A549 (cell line): ENCODE measurements around the gene PHC2. TPM values are rescaled to one million over a fixed set of nuclear protein-coding genes. Genes with fewer than 3 reads are reported as not detected.

Source experiments
- ATAC-seq, 2 experiments: fragments of 200-7000 bp in 1 of 2; fragments of >200 bp in 1 of 2; cut with Nextera tagmentation in 1 of 2; cut with Tn5 transposase in 1 of 2; 3 replicates each; pipeline versions ENCODE4 v1.8.0 to v1.9.1; 2018 to 2020; ENCODE audit warnings: mild to moderate bottlenecking in 1 of 2, moderate library complexity in 1 of 2
- CTCF ChIA-PET: fragments of 300-600 bp; sonication (Branson Sonifier 250); formaldehyde crosslinking; extraction: SDS; loops from one replicate; lab custom pipeline; 2021; ENCODE audit warnings: antibody characterized with exemption, inconsistent platforms; lab: Yijun Ruan, JAX
- POLR2A ChIA-PET: fragments of 350-600 bp; formaldehyde crosslinking; extraction: SDS; loops from one replicate; lab custom pipeline; 2021; ENCODE audit warnings: antibody characterized with exemption, inconsistent platforms; lab: Yijun Ruan, JAX
- DNase-seq, 2 experiments: peaks; one replicate each; pipeline versions ENCODE4 v3.0.0 to v3.0.0-alpha.2; 2011 to 2016; ENCODE audit warnings: low read depth in 1 of 2, low spot score in 1 of 2
- FAIRE-seq: peaks from 2 replicates; lab custom pipeline; 2011; peaks lifted over from hg19 to GRCh38; lab: Jason Lieb, UNC
- H3K27ac ChIP-seq, 2 experiments: fragments of >200 bp; sonication (Bioruptor Twin); formaldehyde crosslinking; 3 replicates each; pipeline ENCODE4 v1.5.1; 2016 to 2017
- H3K4me1 ChIP-seq: fragments of >200 bp; sonication (Bioruptor Twin); formaldehyde crosslinking; 3 replicates; pipeline ENCODE4 v1.6.1; 2016
- H3K4me2 ChIP-seq: fragments of >200 bp; sonication (Bioruptor Twin); formaldehyde crosslinking; 3 replicates; pipeline ENCODE4 v1.6.1; 2016
- H3K4me3 ChIP-seq: fragments of >200 bp; sonication (Bioruptor Twin); formaldehyde crosslinking; 3 replicates; pipeline ENCODE4 v1.5.1; 2016
- H3K9me3 ChIP-seq: fragments of >200 bp; sonication (Bioruptor Twin); formaldehyde crosslinking; 3 replicates; pipeline ENCODE4 v1.6.1; 2016
- BHLHE40 ChIP-seq: IDR thresholded peaks from 2 replicates; pipeline ENCODE4 v1.6.1; 2012; ENCODE audit warnings: low read depth, low read length, inconsistent platforms
- CBX2 ChIP-seq: fragments of 200-600 bp; sonication (generic); IDR thresholded peaks from 2 replicates; pipeline ENCODE4 v1.6.1; 2016; ENCODE audit warnings: low read depth, mild to moderate bottlenecking, borderline replicate concordance
- CHD4 ChIP-seq: fragments of 200-600 bp; sonication (generic); IDR thresholded peaks from 2 replicates; pipeline ENCODE4 v1.6.1; 2016; ENCODE audit warnings: antibody characterized with exemption, mild to moderate bottlenecking, borderline replicate concordance
- EHF ChIP-seq: fragments of 250-450 bp; sonication (Bioruptor Pico); IDR thresholded peaks from 2 replicates; pipeline ENCODE4 v1.5.0; 2020; ENCODE audit warnings: mild to moderate bottlenecking
- EHMT2 ChIP-seq: fragments of 200-600 bp; sonication (generic); IDR thresholded peaks from 2 replicates; pipeline ENCODE4 v1.6.1; 2016; ENCODE audit warnings: antibody characterized with exemption, low read depth, mild to moderate bottlenecking, moderate library complexity
- EP300 ChIP-seq, 2 experiments: fragments of >200 bp; sonication (Bioruptor Twin); formaldehyde crosslinking; IDR thresholded peaks; 2 replicates in 1 of 2; 3 replicates in 1 of 2; pipeline ENCODE4 v1.6.1; 2016 to 2017
- FOSB ChIP-seq: fragments of 250-450 bp; sonication (Bioruptor Pico); IDR thresholded peaks from 2 replicates; pipeline ENCODE4 v1.5.0; 2020; ENCODE audit warnings: mild to moderate bottlenecking, moderate library complexity
- GATA3 ChIP-seq: IDR thresholded peaks from 2 replicates; pipeline ENCODE4 v1.6.1; 2012; ENCODE audit warnings: borderline replicate concordance
- HDAC2 ChIP-seq: fragments of 200-600 bp; sonication (generic); IDR thresholded peaks from 2 replicates; pipeline ENCODE4 v1.6.1; 2016
- HOXB5 ChIP-seq: fragments of 250-450 bp; sonication (Bioruptor Pico); IDR thresholded peaks from 2 replicates; pipeline ENCODE4 v1.5.0; 2020; ENCODE audit warnings: mild to moderate bottlenecking, moderate library complexity
- JUN ChIP-seq, 2 experiments: fragments of >200 bp; sonication (Bioruptor Twin); formaldehyde crosslinking; IDR thresholded peaks; 2 replicates in 1 of 2; 3 replicates in 1 of 2; pipeline ENCODE4 v1.6.1; 2016 to 2017
- MAFK ChIP-seq: fragments of 450-650 bp; IDR thresholded peaks from 2 replicates; pipeline ENCODE4 v1.6.1; 2014; ENCODE audit not compliant: partially characterized antibody
- MAZ ChIP-seq: fragments of 150-350 bp; IDR thresholded peaks from 2 replicates; pipeline ENCODE4 v1.6.1; 2014; ENCODE audit warnings: antibody characterized with exemption, low read depth, low read length, borderline replicate concordance
- MYC ChIP-seq: IDR thresholded peaks from 2 replicates; pipeline ENCODE4 v1.6.1; 2012; ENCODE audit warnings: mild to moderate bottlenecking, inconsistent platforms, low read length, improper control_type of control experiment, borderline replicate concordance
- NFE2L2 ChIP-seq: fragments of 150-350 bp; conservative IDR thresholded peaks from 2 replicates; pipeline ENCODE4 v1.6.1; 2014; ENCODE audit warnings: low read length
- PHF8 ChIP-seq: fragments of 200-600 bp; sonication (generic); IDR thresholded peaks from 2 replicates; pipeline ENCODE4 v1.6.1; 2016; ENCODE audit warnings: low read depth, mild to moderate bottlenecking, antibody characterized with exemption, moderate library complexity, borderline replicate concordance
- RCOR1 ChIP-seq: fragments of 150-350 bp; IDR thresholded peaks from 2 replicates; pipeline ENCODE4 v1.6.1; 2014; ENCODE audit warnings: antibody characterized with exemption, low read length, low read depth
- RFX5 ChIP-seq: fragments of 450-650 bp; IDR thresholded peaks from 2 replicates; pipeline ENCODE4 v1.7.1; 2014; ENCODE audit warnings: antibody characterized with exemption, mild to moderate bottlenecking, moderate library complexity
- TP53 ChIP-seq: fragments of 250-450 bp; sonication (Bioruptor Pico); IDR thresholded peaks from 2 replicates; pipeline ENCODE4 v1.5.0; 2021; ENCODE audit warnings: mild to moderate bottlenecking, moderate library complexity
- ZFP36 ChIP-seq: fragments of 450-650 bp; IDR thresholded peaks from 2 replicates; pipeline ENCODE4 v1.6.1; 2014; ENCODE audit warnings: borderline replicate concordance; ENCODE audit not compliant: partially characterized antibody
- WGBS: methylation state at CpG from one replicate; pipeline ENCODE4 v1.1.6; 2017; ENCODE audit errors: missing lambda C conversion rate; 5-methylcytosine and 5-hydroxymethylcytosine counted together
- polyA plus RNA-seq, 4 experiments: library from polyadenylated mRNA; depleted of rRNA in 3 of 4; stranded (reverse); fragments of >200 nt; fragmentation: RNase III in 1 of 4; extraction: RNeasy Plus Mini Kit Qiagen cat#74134 plus additional on column Dnase treatment in 1 of 4; gene quantifications; 2 replicates in 3 of 4; 3 replicates in 1 of 4; pipeline ENCODE4 v1.2.3, GENCODE V29; 2011 to 2017
- TF ChIP-seq, protein P1 (sequence below): IDR thresholded peaks from 2 replicates; pipeline ENCODE4 v1.6.1; 2012; ENCODE audit warnings: low read depth, borderline replicate concordance
- TF ChIP-seq, protein P2 (sequence below): IDR thresholded peaks from 2 replicates; pipeline ENCODE4 v1.6.1; 2012
- TF ChIP-seq, protein P3 (sequence below): fragments of 450-650 bp; IDR thresholded peaks from 2 replicates; pipeline ENCODE4 v1.6.1; 2014; ENCODE audit warnings: antibody characterized with exemption
- TF ChIP-seq, protein P4 (sequence below): IDR thresholded peaks from 2 replicates; pipeline ENCODE4 v1.6.1; 2012

PHC2 gene
- polyA plus RNA-seq, 2 of the 4 experiments (the other 2 are of a cell fraction), result 29.9 to 33.2 TPM

DNA sequence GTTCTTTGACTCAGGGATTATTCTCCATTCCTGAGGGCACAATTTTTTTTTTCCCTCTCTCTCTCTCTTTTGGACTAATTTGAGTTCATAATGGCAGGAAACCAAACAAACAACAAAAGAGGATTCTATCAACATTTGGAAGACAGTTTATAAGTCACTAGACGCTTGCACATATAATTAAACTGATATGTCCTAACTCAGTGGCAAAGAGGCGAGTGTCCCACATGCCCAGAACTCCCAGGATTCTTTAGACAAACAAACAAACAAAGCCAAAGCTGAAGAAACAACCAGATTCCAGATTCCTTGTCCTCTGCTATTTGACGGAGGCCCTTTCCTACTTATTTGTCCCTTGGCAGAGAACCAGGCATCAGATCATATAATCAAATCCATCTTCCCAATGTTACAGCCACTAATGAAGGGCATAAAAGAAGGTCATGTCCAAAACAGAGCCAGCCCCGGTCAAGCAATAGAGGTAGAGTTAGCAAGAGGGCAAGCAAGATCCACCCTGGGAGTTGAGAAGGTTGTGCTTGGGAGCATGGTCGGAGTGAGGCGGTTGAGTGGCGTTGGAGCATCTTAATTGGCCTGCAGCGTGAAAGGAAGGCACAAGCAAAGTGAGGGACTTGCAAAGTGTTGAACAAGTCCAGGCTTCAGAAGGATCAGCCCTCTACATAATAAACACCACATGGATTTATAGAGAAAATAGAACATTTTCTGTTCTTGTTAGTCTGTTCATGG is 144.3 kb downstream of the PHC2 start:
- ATAC-seq (no peak), FAIRE-seq (no peak), DNase-seq (no peak)
- POLR2A ChIA-PET, result no interaction called here
- Histone ChIP-seq H3K4me2 (no peak overlapping the region), H3K4me1 (no peaks in the 10 kb centered on the region), H3K4me3 (no peak overlapping the region), H3K9me3 (no peaks in the 10 kb centered on the region), H3K27ac (no peak overlapping the region)
- CTCF ChIA-PET, result interaction anchor here (0.7 kb wide), 1 partner anchor 18 kb away, joined by 3 read pairs; no protein-coding TSS in a partner anchor
- WGBS, result 92% methylated on average over 8 of the region's 8 CpGs
- no peak for TF ChIP-seq EP300 (IDR thresholded peaks at IDR 0.05)
- no peak for TF ChIP-seq MYC
- no peak for TF ChIP-seq TP53
- no peak for TF ChIP-seq NFE2L2
- no peak for TF ChIP-seq JUN (IDR thresholded peaks at IDR 0.05)
- TF ChIP-seq GATA3, result no peak
- no peak for TF ChIP-seq CHD4
- no peak for TF ChIP-seq EHMT2
- no peak for TF ChIP-seq RCOR1
- no peak for TF ChIP-seq EHF
- no peak for TF ChIP-seq FOSB
- no peak for TF ChIP-seq MAZ
- no peak for TF ChIP-seq BHLHE40
- TF ChIP-seq ZFP36, result no peak
- TF ChIP-seq, protein P1, sequence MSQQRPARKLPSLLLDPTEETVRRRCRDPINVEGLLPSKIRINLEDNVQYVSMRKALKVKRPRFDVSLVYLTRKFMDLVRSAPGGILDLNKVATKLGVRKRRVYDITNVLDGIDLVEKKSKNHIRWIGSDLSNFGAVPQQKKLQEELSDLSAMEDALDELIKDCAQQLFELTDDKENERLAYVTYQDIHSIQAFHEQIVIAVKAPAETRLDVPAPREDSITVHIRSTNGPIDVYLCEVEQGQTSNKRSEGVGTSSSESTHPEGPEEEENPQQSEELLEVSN, result no peak
- TF ChIP-seq HDAC2, result no peak

DNA sequence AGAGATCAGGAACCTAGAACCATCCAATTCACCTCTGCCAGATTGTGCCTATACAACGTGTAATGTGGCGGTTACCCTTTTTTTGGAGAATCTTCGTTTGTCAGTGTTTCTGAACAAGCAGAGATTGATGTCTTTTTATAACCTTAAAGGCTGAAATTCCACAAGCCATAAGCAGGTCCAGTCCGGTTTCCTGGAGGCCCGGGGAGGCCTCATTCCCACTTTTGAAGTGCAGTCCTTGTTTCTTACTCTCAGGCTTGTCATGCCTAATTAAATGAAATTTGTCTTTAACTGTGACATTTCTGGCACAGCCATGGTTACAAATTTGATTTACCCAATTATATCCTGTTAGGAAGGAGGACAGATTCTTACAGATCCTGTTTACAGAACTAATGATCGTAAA is 146.8 kb downstream of the PHC2 start:
- no peak for TF ChIP-seq EHMT2
- H3K27ac ChIP-seq, result no peak overlapping the region
- FAIRE-seq (no peak), DNase-seq (no peak), ATAC-seq (no peak)
- ChIA-PET POLR2A (no interaction called here), CTCF (interaction anchor here (1.9 kb wide), 1 partner anchor 12 kb away, joined by 8 read pairs; no protein-coding TSS in a partner anchor)
- WGBS, result 85% methylated on average over 6 of the region's 6 CpGs
- no peaks in the 10 kb centered on the region for H3K9me3 ChIP-seq
- no peak overlapping the region for H3K4me3 ChIP-seq
- H3K4me1 ChIP-seq, result no peaks in the 10 kb centered on the region
- H3K4me2 ChIP-seq, result no peak overlapping the region

DNA sequence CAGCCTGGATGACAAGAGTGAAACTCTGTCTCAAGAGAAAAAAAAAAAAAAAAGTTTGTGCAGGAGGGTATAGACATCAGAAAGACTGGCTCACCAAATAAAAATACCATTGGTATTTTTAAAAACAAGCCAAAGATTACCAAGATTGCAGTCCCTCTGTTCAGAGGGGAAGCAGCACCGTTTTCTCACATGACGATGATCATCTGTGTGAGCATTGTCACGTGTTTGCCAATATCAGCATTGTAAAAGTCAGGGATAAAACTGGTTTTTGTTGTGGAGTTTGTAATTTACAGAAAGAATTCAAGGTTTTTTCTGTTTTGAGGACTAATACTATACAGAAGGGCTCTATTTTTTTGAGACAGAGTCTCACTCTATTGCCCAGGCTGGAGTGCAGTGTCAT is 148.1 kb downstream of the PHC2 start:
- ChIA-PET POLR2A (no interaction called here), CTCF (interaction anchor here (1.1 to 1.9 kb wide), 2 partner anchors 13 to 14 kb away, joined by 3 to 8 read pairs; no protein-coding TSS in a partner anchor)
- TF ChIP-seq, protein P2, sequence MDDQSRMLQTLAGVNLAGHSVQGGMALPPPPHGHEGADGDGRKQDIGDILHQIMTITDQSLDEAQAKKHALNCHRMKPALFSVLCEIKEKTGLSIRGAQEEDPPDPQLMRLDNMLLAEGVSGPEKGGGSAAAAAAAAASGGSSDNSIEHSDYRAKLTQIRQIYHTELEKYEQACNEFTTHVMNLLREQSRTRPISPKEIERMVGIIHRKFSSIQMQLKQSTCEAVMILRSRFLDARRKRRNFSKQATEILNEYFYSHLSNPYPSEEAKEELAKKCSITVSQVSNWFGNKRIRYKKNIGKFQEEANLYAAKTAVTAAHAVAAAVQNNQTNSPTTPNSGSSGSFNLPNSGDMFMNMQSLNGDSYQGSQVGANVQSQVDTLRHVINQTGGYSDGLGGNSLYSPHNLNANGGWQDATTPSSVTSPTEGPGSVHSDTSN, result no peak
- TF ChIP-seq, protein P3, sequence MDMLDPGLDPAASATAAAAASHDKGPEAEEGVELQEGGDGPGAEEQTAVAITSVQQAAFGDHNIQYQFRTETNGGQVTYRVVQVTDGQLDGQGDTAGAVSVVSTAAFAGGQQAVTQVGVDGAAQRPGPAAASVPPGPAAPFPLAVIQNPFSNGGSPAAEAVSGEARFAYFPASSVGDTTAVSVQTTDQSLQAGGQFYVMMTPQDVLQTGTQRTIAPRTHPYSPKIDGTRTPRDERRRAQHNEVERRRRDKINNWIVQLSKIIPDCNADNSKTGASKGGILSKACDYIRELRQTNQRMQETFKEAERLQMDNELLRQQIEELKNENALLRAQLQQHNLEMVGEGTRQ, result no peak
- no peak for TF ChIP-seq RFX5
- TF ChIP-seq, protein P4, sequence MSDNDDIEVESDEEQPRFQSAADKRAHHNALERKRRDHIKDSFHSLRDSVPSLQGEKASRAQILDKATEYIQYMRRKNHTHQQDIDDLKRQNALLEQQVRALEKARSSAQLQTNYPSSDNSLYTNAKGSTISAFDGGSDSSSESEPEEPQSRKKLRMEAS, result no peak
- no peak for TF ChIP-seq EHF
- TF ChIP-seq PHF8, result no peak
- no peak for TF ChIP-seq CBX2
- no peak for TF ChIP-seq MAFK
- no peak for TF ChIP-seq HOXB5
- 97% methylated on average over 3 of the region's 3 CpGs for WGBS
- Histone ChIP-seq H3K4me2 (no peak overlapping the region), H3K4me3 (no peak overlapping the region), H3K9me3 (no peaks in the 10 kb centered on the region), H3K4me1 (no peaks in the 10 kb centered on the region), H3K27ac (no peak overlapping the region)
- FAIRE-seq, result no peak
- DNase-seq, result no peak
- ATAC-seq, result no peak
